H1 (cell line): ENCODE measurements around the gene MATN1. TPM values are rescaled to one million over a fixed set of nuclear protein-coding genes. Genes with fewer than 3 reads are reported as not detected.

Experiments
- EZH2 ChIP-seq: fragments of 200-600 bp; sonication (generic); IDR thresholded peaks from 2 replicates; pipeline ENCODE4 v1.7.1; 2012; ENCODE audit warnings: low read depth, mild to moderate bottlenecking, moderate library complexity, low read length, inconsistent platforms; ENCODE audit not compliant: severe bottlenecking
- polyA plus RNA-seq, 7 experiments: library from polyadenylated mRNA; depleted of rRNA in 3 of 7; stranded (reverse) in 5 of 7; unstranded in 2 of 7; fragments of >200 nt in 5 of 7; fragments of 200-250 nt in 2 of 7; gene quantifications; 1 replicate in 5 of 7; 2 replicates in 1 of 7; 4 replicates in 1 of 7; pipeline versions ENCODE4 v1.2.1 to v1.2.3, GENCODE V29; 2011 to 2013; ENCODE audit warnings: missing spikeins in 2 of 7, mixed read lengths in 2 of 7
- total RNA-seq: library from RNA; stranded (reverse); fragmentation: NEBNext Ultra II Directional; extraction: Animal tissue kit (Norgen Biotek cat#: 25700); gene quantifications from 2 replicates; pipeline ENCODE4 v1.2.1, GENCODE V29; 2021

Gene MATN1
- total and polyA plus RNA-seq, 2 of the 8 experiments (the other 6 are each of a cell fraction or from before 2014, with no cell fraction given) = 0.12 to 0.28 TPM

DNA sequence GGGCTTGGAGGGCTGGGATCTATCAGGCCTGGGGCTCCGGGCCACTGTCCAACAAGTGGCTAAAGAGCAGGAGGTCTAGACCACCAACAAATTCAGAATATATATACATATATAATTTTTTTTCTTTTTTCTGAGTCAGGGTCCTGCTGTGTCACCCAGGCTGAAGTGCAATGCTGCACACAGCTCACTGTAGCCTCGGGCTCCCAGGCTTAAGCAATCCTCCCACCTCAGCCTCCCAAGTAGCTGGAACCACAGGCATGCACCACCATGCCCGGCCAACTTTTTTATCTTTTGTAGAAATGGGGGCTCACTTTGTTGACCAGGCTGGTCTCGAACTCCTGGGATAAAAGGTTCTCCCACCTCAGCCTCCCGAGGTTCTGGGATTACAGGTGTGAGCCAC lies 41.0 kb upstream of the MATN1 start (continued):
- TF ChIP-seq EZH2 = no peak
